ENCODE measurements around the gene METTL21C.
A peak's percentile ranks its signal among the peaks of the same experiment; 100 is the strongest.

Gene METTL21C

DNA sequence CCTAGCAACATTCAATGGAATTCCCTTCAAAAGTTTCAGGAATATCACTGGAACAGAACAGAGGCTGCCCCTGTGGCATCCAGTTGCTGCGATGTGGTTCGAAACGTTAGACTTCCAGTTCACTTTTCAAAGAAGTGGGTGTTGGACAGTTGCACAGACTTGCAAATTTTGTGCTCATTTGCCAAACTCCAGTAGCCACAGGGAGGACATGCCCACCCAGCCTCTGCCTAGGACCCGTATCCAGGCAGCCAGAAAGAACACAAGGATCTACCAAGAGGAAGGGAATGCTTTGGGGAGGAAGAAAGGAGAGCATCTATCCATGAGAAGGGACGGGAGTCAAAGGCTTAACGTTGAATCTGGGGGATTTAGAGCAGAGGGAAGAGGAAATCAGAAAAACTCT is at the start of gene METTL21C:
Gene METTL21C, minus strand, starts transcription at position 108 of the 400 bp plus-strand sequence. CDS start 546 bp downstream, outside the sequence.
- no peak for DNase-seq (ENCODE audit: low spot score)

DNA sequence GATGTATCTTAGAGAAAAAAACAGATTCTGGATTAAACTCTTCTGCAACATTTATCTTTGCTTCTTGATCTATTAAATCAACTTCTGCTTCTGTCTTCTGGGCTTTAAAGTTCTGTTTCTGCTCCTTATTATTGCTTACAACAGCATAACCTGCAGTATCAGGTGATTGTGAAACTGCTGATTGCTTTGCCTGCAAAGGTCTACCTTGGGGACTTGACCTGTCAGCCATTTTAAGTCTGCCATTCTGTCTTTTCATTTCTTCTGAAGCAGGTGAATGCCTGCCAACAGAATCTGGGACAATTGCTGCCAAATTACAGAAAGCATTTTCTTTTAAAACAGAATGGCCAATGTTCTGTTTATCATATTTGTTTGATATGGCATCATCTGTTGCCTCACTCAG is 47.7 kb upstream of the METTL21C start:
- DNase-seq (ENCODE audit: low spot score): no peak

DNA sequence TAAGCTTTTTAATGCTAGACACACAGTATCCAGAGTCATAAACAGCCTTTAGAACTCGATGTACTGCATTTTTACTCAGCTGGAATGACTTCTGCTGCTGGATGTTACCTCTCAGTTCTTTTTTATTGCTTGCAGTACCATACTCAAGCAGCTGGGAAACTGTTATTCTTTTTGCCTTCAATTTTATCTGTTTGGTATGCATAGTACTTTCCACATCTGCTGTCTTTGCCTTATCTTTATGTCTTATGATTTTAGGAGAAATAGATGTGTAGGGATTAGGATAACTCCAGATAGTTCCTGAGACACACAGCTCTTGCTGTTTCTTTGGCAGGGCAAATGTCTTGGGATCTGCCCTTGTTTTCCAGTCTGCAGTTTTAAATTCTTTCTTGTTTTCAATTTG is 47.3 kb upstream of the METTL21C start:
- DNase-seq (ENCODE audit: low spot score): no peak

DNA sequence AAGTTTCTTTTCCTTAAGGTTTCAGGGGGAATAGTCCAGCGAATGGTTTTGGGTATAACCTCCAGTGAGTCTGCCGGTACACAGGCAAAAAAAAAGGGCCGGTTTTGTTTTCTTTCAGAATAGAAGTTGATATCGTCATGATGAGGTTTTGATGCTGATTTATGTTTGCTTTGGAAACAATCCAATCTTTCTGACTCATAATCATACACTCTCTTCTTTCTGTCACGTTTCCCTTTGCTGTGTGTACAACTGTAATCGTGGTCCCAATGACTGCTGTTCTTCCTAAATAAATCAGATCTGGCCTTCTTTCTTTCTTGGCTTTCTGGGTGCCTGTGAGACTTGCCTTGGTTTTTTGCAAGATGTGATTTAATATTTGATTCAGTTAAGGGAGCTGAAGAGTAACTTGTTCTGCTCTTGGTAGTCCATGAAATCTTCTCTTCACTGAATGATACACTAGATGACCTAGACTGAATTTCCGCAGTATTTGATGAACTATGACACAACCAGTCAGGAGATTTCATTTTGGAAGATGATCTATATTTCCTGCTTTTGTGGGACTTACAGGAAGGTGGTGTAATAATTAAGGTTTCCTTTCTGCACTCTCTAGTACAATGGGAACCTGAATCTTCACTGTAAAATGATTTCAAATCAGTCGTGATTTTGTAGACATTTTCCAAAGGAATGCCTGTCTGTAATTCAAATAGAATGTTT is 34.9 kb upstream of the METTL21C start:
- DNase-seq (ENCODE audit: low spot score): peak; percentile 17

DNA sequence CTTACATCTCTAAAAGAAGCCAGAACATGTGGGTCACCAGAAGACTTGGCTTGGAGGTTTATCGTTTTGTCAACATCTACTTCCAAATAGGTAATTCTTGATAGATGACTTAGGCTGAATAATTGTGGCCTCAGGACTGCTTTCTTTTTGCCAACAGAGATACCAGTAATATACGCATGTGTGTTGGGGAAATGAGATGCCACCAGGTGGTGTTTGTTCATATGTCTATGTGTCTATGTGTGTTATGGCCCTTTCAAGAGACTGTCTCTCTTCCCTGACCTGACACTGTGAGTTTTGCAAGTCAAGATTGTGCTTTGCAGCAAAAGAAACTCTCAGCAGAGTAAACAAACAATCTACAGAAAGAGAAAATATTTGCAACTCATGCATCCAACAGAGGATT is 31.6 kb upstream of the METTL21C start:
- no peak for DNase-seq (ENCODE audit: low spot score)

- DNase-seq (ENCODE audit: low spot score): no peak
These were observed 30.1 kb upstream of the METTL21C start for GRCh38 chr13:102724923-102725322.

DNA sequence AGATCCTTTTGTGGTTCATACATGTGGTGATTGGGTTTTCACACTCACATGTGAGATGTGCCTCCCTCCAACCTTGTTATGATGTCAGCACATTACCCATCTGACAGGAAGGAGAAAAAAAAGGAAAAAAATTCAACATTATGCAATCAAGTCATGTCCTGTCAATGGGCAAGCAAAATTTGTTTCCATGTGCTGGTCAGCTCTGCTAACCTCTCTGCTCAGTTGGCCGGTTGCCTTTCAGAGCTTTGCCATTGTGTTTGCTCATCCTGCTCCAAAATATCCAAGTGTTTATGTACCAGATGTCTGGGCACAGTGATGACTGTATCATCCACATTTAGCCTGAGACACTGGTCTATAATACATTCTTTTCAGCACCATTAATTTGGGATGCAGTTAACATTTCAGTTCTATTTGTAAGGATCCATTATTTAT is 27.0 kb upstream of the METTL21C start:
- no peak for DNase-seq (ENCODE audit: low spot score)

- no peak for DNase-seq (ENCODE audit: low spot score)
These were observed 23.9 kb upstream of the METTL21C start for GRCh38 chr13:102718746-102719145.

DNA sequence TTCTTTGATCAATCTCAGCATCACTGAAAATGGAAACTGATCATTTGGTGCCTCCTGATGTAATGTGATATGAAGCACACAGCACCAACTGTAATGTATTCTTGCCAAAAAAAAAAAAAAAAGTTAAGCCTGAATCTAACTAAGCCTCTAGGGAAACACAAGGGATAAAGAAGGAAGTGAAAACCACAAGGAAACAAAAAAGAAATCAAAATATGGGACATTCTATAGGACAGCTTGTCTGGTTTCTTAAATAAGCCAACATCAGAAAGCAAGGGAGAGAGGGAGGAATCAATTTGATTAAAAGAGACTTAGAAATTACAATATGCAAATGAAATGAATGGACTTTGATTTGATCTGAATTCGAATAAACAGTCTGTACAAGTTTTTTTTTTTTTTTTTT is 20.6 kb upstream of the METTL21C start:
- DNase-seq (ENCODE audit: low spot score): no peak

DNA sequence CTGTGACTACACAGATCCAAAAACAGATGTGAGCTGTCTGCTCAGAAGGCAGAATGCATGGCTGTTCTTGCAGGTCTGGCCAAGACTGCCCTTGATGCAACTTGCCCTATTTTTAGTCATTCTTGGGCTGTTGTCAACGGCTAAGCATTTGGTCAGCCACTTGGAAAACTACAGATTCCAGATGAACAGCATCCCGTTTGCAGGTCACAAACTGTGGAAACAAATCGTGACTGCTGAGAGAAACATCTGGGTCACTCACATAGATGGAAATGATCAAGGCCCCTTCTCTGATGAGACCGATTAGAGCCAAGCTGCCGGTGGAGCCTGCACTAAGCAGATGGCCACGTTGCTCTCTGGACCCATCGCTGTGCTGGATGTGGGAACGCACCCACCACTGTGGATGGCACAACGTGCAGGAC is 15.4 kb upstream of the METTL21C start:
- no peak for DNase-seq (ENCODE audit: low spot score)

GRCh38 chr13:102709536-102709935 is 14.7 kb upstream of the METTL21C start:
- no peak for DNase-seq (ENCODE audit: low spot score)

DNA sequence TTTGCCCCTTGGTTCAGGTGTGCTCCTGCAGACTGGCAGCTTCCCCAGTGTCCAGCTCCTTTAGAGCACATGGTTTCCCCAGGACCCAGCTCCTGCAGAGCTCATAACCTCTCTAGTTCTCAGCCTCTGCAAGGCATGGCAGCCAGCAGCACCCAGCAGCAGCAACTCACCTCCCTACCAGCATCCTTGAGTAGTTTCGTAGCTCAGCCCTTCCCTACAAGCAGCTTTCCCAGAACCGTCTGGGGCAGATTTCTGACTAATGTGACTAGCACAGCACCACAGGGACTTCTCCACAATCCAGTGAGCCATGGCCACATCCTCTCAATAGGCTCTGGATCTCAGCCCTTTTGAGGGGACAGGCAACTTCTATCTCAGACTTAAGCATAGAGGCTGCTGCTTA is 14.1 kb upstream of the METTL21C start:
- DNase-seq (ENCODE audit: low spot score): no peak

DNA sequence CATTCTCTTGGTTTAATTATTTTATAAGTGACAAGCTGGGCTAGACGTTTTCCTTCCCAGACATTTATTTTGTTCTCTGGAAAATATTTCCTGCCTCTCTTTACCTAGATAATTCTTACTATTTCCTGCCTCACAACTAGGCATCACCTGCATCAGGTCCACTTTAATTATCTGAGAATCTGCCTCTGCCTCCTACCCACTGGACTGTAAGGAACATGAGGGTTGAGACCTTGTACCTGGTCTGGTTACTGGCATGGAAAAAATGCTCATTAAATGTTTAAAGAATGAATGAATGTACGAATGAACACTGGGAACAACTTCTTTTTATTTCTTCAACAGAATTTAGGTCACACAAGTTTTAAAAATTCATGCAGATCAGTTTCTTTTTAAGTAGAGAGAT is 13.4 kb upstream of the METTL21C start:
- no peak for DNase-seq (ENCODE audit: low spot score)

DNA sequence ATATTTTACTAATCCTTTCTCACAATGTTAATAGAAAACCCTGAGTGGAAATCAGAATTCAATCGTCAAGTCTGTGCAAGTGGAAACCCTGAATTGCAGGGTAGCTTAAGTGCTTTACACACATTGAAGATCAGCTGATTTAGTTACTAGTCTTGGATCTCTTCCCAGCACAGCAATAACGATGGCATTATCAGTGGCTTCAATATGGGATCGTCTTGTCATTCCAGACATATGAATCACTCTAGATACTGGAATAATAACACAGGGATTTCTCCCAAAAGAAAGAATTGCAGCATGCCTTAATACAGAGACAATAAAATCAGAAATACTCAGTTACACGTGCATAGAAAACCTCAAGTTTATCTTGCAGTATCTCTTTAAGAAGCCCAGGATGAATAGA is 12.6 kb upstream of the METTL21C start:
- DNase-seq (ENCODE audit: low spot score): peak; percentile 50

DNA sequence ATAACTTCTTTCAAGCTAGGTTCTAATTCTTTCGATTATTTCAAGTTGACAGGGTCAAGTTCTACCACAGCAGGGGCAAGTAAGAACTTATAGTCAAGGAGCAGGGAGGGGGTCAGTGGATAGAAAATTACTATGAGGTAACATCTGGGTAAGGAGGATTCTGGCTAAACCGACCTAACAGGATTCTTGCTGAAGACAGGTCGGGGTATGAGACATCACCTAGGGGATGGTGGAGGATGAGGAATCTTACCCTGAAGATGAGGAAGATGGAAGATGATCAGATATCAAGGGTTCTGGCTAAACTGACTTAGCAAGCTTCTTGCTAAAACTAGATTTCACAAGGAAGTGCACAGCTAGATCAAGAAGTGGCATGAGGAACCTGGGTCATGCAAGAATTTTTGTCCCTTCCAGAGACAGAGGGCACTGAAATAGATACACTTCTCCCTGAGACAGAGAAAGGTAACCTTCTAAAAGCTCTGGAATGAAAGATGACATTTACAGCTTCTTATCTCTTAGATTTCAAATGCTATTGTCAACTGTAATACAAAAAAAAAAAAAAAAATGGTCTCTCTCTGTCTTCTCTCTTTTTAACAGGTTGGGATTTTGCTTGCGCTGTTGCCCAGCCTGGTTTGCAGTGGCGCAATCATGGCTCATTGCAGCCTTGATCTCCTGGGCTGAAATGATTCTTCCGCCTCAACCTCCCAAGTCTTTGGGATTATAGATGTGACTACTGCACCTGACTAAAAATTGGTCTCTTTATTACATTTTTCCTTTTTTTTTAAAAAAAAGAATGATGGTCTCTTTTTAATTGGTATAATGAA is 9.6 kb upstream of the METTL21C start:
- no peak for DNase-seq (ENCODE audit: low spot score)

DNA sequence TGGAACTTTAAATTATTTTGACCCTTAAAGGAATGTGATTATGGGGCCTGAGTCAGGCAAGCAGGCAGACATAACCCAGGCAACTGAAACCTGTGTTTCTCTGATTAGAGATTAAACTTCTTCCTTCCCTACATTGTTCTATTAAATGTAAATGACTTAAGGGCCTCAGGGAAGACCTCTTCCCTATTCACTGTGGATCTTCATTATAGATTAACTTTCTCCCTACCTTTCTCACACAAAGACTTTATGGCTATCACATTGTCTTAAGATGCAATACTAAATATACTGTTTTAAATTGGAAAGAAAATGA is 8.8 kb upstream of the METTL21C start:
- DNase-seq (ENCODE audit: low spot score): no peak

DNA sequence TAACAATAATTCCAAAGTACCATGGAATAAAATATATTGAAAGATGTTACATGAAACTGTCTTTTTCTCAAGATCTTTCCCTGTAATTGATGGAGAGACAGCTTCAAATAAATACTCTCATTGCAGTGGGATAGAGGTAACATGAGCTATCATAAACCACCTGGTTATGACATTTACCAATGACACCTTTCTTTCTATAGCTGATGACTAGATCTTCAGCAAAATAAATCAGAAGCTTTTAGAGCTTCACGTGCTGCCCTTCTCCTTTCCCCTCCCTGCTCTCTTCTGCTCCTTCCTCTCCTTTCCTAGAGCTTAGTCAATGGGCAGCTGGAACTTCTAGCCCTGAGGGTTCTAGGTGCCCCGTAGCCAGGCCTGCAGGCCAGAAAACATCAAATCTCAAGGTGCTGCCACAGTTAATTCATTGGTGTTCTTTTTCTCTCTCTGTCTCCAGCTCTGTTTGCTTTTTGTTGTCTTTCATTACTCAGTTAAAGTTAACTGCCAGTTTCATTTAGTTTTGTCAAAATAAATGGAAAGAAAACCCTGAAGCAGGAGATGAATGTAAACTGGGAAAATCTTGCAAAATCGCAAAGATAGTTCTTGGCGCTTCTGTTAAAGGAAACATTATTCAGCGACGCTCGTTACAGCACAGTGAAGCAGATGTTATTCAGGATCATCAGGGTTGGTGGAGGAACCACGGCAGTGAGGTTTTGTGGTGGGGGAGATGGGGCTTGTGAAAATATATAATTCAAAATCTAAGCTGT is 8.3 kb upstream of the METTL21C start:
- DNase-seq (ENCODE audit: low spot score): no peak

DNA sequence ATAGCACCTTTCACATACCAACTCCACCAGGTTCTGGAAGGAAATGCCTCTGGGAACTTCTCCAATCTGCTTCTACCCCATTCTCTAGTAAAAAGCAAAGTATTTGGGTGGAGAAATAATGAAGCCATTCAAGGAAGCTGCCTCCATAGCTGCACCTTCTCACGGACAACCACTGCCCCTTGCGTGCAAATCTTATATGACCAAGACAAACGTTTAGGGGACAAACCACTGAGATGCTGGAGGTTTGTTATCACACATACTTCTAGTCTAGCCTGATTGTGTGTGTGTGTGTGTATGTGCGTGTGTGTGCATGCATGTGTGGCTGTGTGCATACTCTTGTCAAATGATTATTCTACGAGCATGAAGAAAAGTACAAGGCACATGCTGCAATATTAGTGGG is 6.5 kb upstream of the METTL21C start:
- no peak for DNase-seq (ENCODE audit: low spot score)

DNA sequence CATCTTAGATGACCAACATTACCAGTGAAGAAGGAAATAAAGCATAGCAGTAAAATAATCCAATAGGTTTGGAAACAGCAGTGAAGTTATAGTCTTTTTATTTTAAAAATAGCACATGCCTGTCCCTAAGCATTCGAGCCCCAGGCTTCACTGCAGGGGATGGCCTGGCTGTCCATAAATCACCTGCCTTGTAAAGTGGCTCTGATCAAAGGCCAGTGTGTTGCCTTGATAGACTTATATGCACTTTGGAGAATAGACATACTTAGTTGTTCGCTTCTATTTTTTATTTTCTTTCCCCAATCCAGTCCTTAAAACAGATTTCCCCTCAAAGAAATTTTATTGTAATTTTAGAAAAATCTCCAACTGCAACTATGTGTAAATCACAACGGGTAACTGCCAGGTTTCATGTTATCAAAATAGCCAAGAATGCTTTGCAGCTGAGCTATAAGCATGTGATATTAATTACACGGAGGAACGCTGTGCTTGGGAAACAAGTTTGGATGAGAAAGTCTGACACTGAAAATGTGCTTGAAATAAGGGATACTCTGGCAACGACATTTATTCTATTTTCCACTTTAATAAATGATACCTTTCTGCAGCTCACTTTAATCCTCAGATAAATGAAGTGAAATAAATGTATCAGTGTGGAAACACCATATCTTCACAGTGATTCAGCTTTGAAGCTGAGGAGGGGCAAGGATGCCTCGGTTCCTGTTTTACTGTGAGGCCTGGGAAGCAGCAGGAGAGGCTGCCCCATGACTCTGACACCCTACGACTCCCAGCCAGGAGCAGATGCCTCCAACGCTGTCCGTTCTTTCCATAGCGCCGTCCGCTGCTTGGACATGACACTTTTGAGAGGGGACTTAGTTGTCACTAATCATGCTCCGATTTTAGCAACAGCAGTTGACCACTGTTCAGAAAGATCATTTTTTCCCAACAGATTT is 5.5 kb upstream of the METTL21C start:
- no peak for DNase-seq (ENCODE audit: low spot score)

GRCh38 chr13:102699504-102699903 is 4.7 kb upstream of the METTL21C start:
- no peak for DNase-seq (ENCODE audit: low spot score)

DNA sequence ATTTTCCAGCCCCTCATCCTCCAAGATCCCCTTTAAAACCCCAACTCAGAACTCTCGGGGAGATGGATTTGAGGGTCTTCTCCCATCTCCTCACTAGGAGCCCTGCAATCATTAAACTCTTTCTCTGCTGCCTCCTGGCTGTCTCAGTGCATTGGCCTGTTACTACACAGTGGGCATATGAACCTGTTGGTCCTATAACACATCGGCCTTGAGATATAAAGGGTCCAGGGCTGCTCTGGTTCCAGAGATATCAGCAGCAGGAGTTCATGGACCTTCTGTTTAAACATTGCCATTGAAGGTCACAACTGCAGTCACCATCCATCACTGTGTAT is 3.8 kb upstream of the METTL21C start:
- DNase-seq (ENCODE audit: low spot score): no peak
